ENCODE data around the gene ZNF334. TPM values are rescaled to one million over a fixed set of nuclear protein-coding genes. Genes with fewer than 3 reads are reported as not detected.

ZNF334 gene
- total RNA-seq, 1 experiment from 2014 or later, result 3.8 TPM

- CTCF ChIA-PET, result no interaction called here
- no peaks in the 10 kb centered on the region for H3F3A ChIP-seq (ENCODE audit: insufficient read depth, low read depth)
- DNase-seq, result no peak
- no peaks in the 10 kb centered on the region for H3K4me1 ChIP-seq (replicated peaks; ENCODE audit: insufficient read depth)
- H3K9me3 ChIP-seq (ENCODE audit: insufficient read depth, low read depth), result no peaks in the 10 kb centered on the region
- no peak overlapping the region for H3K4me2 ChIP-seq
- no peak overlapping the region for H2AFZ ChIP-seq
- no peaks in the 10 kb centered on the region for H3K36me3 ChIP-seq (ENCODE audit: low read depth)
- no TSS peak for BruUV-seq (replicated peaks)
- no peaks in the 10 kb centered on the region for H3K79me2 ChIP-seq (ENCODE audit: low read depth)
- no peaks in the 10 kb centered on the region for H3K9me2 ChIP-seq (ENCODE audit: insufficient read depth)
- POLR2A ChIA-PET (ENCODE audit: unreplicated experiment), result no interaction called here
- H4K20me1 ChIP-seq (ENCODE audit: insufficient read depth), result no peaks in the 10 kb centered on the region
- H3K27me3 ChIP-seq (ENCODE audit: insufficient read depth, low read depth), result peaks cover 96% of the 10 kb centered on the region
- H3K27ac ChIP-seq, result no peak overlapping the region
- no peak overlapping the region for H3K4me3 ChIP-seq
- intact Hi-C loops (cut with micrococcal nuclease; ENCODE audit: unreplicated experiment), result no loop called here
- TF ChIP-seq EZH2 (IDR thresholded peaks at IDR 0.05; ENCODE audit: low read depth) (no peak), CTCF (conservative IDR thresholded peaks at IDR 0.05) (no peak)
Observed at GRCh38 chr20:46463852-46464251, 49.5 kb downstream of the ZNF334 start.

- H3K4me1 ChIP-seq (replicated peaks; ENCODE audit: insufficient read depth), result no peaks in the 10 kb centered on the region
- no TSS peak for BruUV-seq (replicated peaks)
- peaks cover 6% of the 10 kb centered on the region for H3K9me3 ChIP-seq (ENCODE audit: insufficient read depth, low read depth)
- no peaks in the 10 kb centered on the region for H3F3A ChIP-seq (ENCODE audit: insufficient read depth, low read depth)
- H3K27ac ChIP-seq, result no peak overlapping the region
- H2AFZ ChIP-seq, result no peak overlapping the region
- no peak for DNase-seq
- TF ChIP-seq EZH2 (IDR thresholded peaks at IDR 0.05; ENCODE audit: low read depth) (no peak), CTCF (conservative IDR thresholded peaks at IDR 0.05) (no peak)
- H3K4me3 ChIP-seq, result no peak overlapping the region
- intact Hi-C loops (cut with micrococcal nuclease; ENCODE audit: unreplicated experiment), result no loop called here
- no peaks in the 10 kb centered on the region for H3K79me2 ChIP-seq (ENCODE audit: low read depth)
- H3K36me3 ChIP-seq (ENCODE audit: low read depth), result no peaks in the 10 kb centered on the region
- ChIA-PET POLR2A (ENCODE audit: unreplicated experiment) (no interaction called here), CTCF (no interaction called here)
- peaks cover 97% of the 10 kb centered on the region for H3K27me3 ChIP-seq (ENCODE audit: insufficient read depth, low read depth)
- no peaks in the 10 kb centered on the region for H4K20me1 ChIP-seq (ENCODE audit: insufficient read depth)
- H3K9me2 ChIP-seq (ENCODE audit: insufficient read depth), result no peaks in the 10 kb centered on the region
- no peak overlapping the region for H3K4me2 ChIP-seq
Observed at GRCh38 chr20:46461808-46462207, 51.6 kb downstream of the ZNF334 start.

DNA sequence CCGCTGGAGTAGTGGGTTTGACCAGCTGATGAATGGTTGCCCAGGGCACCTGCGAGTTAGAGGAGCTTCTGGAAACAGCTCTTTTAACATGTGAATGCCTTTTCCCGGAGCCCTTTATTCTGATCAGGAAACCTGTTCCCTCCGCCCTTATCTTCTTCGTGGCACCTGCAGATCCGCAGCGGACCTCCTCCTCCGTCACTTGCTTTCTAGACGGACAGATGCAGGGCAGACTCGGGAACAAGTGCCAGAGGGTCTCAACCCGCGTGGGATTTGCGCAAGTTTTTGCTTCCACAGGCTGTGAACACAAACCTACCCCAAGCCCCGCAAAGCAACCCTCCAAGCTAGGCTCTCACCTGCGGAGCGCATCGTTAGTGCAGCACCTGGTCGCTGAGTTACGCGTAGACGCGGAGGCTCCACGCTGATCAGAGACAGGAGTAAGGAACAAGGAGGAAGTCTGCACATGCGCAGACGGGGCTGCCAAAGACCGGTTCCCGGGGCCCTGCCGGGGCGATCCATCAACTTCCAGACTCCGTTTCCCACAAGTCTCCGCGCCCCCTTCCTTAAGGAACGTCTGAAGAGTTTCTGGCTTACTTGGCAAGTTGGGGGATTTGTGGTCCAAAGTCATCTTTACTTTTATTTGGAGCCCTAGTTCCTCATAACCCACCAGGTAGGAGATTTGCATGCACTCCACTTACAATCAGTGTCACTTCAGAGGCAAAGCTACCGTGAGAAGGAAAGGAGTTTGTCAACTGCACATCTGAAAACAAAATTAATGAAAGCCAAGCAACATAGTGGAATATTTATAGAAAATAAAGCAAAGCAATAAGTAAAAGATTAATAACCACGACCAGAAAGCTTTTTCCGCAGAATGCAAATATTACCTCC, 54.3 kb downstream of the ZNF334 start:
- CTCF ChIA-PET, result no interaction called here
- POLR2A ChIA-PET (ENCODE audit: unreplicated experiment), result no interaction called here
- no TSS peak for BruUV-seq (replicated peaks)

More for the DNA sequence above, 54.3 kb downstream of the ZNF334 start:
- Histone ChIP-seq H3K4me2 (no peak overlapping the region), H3K36me3 (ENCODE audit: low read depth) (no peaks in the 10 kb centered on the region), H3K4me1 (replicated peaks; ENCODE audit: insufficient read depth) (no peaks in the 10 kb centered on the region), H3K79me2 (ENCODE audit: low read depth) (no peaks in the 10 kb centered on the region), H3K27ac (no peak overlapping the region), H2AFZ (no peak overlapping the region), H3F3A (ENCODE audit: insufficient read depth, low read depth) (no peaks in the 10 kb centered on the region), H3K9me3 (ENCODE audit: insufficient read depth, low read depth) (peaks cover 18% of the 10 kb centered on the region), H3K4me3 (no peak overlapping the region), H3K27me3 (ENCODE audit: insufficient read depth, low read depth) (peaks cover 80% of the 10 kb centered on the region), H3K9me2 (ENCODE audit: insufficient read depth) (no peaks in the 10 kb centered on the region), H4K20me1 (ENCODE audit: insufficient read depth) (no peaks in the 10 kb centered on the region)
- no peak for DNase-seq
- no peak for TF ChIP-seq EZH2 (IDR thresholded peaks at IDR 0.05; ENCODE audit: low read depth)
- no peak for TF ChIP-seq CTCF (conservative IDR thresholded peaks at IDR 0.05)
- intact Hi-C loops (cut with micrococcal nuclease; ENCODE audit: unreplicated experiment), result no loop called here

Measured in PC-9 (cell line).